Measurements from ENCODE around the gene EHD4.

The EHD4 gene

GRCh38 chr15:41979493-41980266 lies 7.3 kb upstream of the EHD4 start:
- no peak for DNase-seq

GRCh38 chr15:41978534-41978933 lies 6.2 kb upstream of the EHD4 start:
- no peak for DNase-seq

- no peak for DNase-seq
Observed at GRCh38 chr15:41977757-41978383, 5.5 kb upstream of the EHD4 start.

- no peak for DNase-seq
Observed at GRCh38 chr15:41975669-41976068, 3.3 kb upstream of the EHD4 start.

- DNase-seq: no peak
Observed at GRCh38 chr15:41974041-41974440, 1.7 kb upstream of the EHD4 start.

GRCh38 chr15:41971895-41972252 lies 483 bp downstream of the EHD4 start:
- no peak for DNase-seq

GRCh38 chr15:41971089-41971894 lies 1.1 kb downstream of the EHD4 start:
- peak in 1 of 2 donors; percentile 22 for DNase-seq

- no peak for DNase-seq
Observed at GRCh38 chr15:41970456-41970855, 1.9 kb downstream of the EHD4 start.

- DNase-seq: peak in 1 of 2 donors; percentile 11
Observed at GRCh38 chr15:41969851-41970431, 2.4 kb downstream of the EHD4 start.

- DNase-seq: no peak
Observed at GRCh38 chr15:41968701-41969100, 3.7 kb downstream of the EHD4 start.

GRCh38 chr15:41967506-41968206 lies 4.7 kb downstream of the EHD4 start:
- DNase-seq: peak; percentile 10 to 21

GRCh38 chr15:41966920-41967465 lies 5.4 kb downstream of the EHD4 start:
- no peak for DNase-seq

- DNase-seq: no peak
Observed at GRCh38 chr15:41966414-41966812, 5.9 kb downstream of the EHD4 start.

- DNase-seq: no peak
Observed at GRCh38 chr15:41965441-41966413, 6.6 kb downstream of the EHD4 start.

- no peak for DNase-seq
Observed at GRCh38 chr15:41961595-41962202, 10.7 kb downstream of the EHD4 start.

GRCh38 chr15:41961001-41961518 lies 11.3 kb downstream of the EHD4 start:
- DNase-seq: no peak

- no peak for DNase-seq
Observed at GRCh38 chr15:41958002-41958420, 14.3 kb downstream of the EHD4 start.

- no peak for DNase-seq
Observed at GRCh38 chr15:41957021-41957897, 15.1 kb downstream of the EHD4 start.

- no peak for DNase-seq
Observed at GRCh38 chr15:41955807-41956525, 16.4 kb downstream of the EHD4 start.

All from hippocampal formation (tissue), 2 donors.